Adrenal gland (tissue), 12 donors: Measurements from ENCODE around the gene LTO1. TPM values are rescaled to one million over a fixed set of nuclear protein-coding genes. Genes with fewer than 3 reads are reported as not detected.

ENCODE experiments used
- DNase-seq, 7 donors: peaks; one replicate each; pipeline ENCODE4 v3.0.0-alpha.2; 2019 to 2020
- H3K27ac ChIP-seq, 5 donors: fragments of 200-600 bp; sonication (generic) in 4 of 5; 1 replicate in 3 of 5; 2 replicates in 2 of 5; pipeline versions ENCODE4 v1.5.1 to v1.8.0; 2016 to 2020; ENCODE audit warnings: mild to moderate bottlenecking in 1 of 5
- H3K27me3 ChIP-seq: fragments of 200-600 bp; 2 replicates; pipeline ENCODE4 v1.8.0; 2021
- H3K36me3 ChIP-seq, 2 donors: fragments of 200-600 bp; replicated peaks in 1 of 2; 1 replicate in 1 of 2; 2 replicates in 1 of 2; pipeline versions ENCODE4 v1.5.1 to v1.8.0; 2018 to 2022
- H3K4me1 ChIP-seq, 2 donors: fragments of 200-600 bp; replicated peaks in 1 of 2; 1 replicate in 1 of 2; 2 replicates in 1 of 2; pipeline versions ENCODE4 v1.5.1 to v1.8.0; 2018 to 2021
- H3K4me3 ChIP-seq, 4 donors: fragments of 200-600 bp; sonication (generic) in 3 of 4; one replicate each; pipeline ENCODE4 v1.5.1; 2016 to 2018
- H3K9me3 ChIP-seq, 3 donors: fragments of 200-600 bp; sonication (generic) in 1 of 3; replicated peaks in 1 of 3; 1 replicate in 2 of 3; 2 replicates in 1 of 3; pipeline versions ENCODE4 v1.5.1 to v1.8.0; 2016 to 2021
- CTCF ChIP-seq, 6 experiments: fragments of 450-650 bp in 4 of 6; fragments of 200-600 bp in 2 of 6; sonication (generic) in 1 of 6; IDR thresholded peaks; 1 replicate in 5 of 6; 2 replicates in 1 of 6; pipeline versions ENCODE4 v1.5.1 to v1.8.0; 2016 to 2021; ENCODE audit warnings: antibody characterized with exemption in 6 of 6, mild to moderate bottlenecking in 2 of 6, moderate library complexity in 1 of 6
- POLR2A ChIP-seq, 2 donors: fragments of 450-650 bp; IDR thresholded peaks; one replicate each; pipeline ENCODE4 v1.6.1; 2017; ENCODE audit warnings: antibody characterized with exemption in 2 of 2, mild to moderate bottlenecking in 2 of 2, moderate library complexity in 1 of 2
- WGBS, 4 donors: extraction: QIAGEN DNeasy Blood & Tissue Kit in 2 of 4; methylation state at CpG; one replicate each; pipeline versions ENCODE4 v1.1.5 to v1.1.7; 2013 to 2017; 5-methylcytosine and 5-hydroxymethylcytosine counted together
- intact Hi-C, 2 donors: fragments of 100-400 bp; cut with DNase I; formaldehyde crosslinking; loops; one replicate each; pipeline versions ENCODE4 v1.14.1 to v1.15.0; 2022 to 2023
- polyA plus RNA-seq, 3 donors: library from polyadenylated mRNA; stranded (reverse); fragments of 200-250 nt in 2 of 3; fragments of 350-450 nt in 1 of 3; fragmentation: Illumina TruSeq in 1 of 3; extraction: RNeasy Lipid Tissue Mini Kit (QIAGEN cat#74804) in 1 of 3; gene quantifications; one replicate each; pipeline ENCODE4 v1.2.3, GENCODE V29; 2013 to 2014
- total RNA-seq, 9 donors: library from RNA; depleted of rRNA in 4 of 9; stranded (reverse); fragments of >200 nt in 4 of 9; fragments of 120-200 nt in 1 of 9; fragmentation: NEBNext Ultra II Directional in 1 of 9; extraction: Animal tissue kit (Norgen Biotek cat#: 25700) in 1 of 9; gene quantifications; one replicate each; pipeline versions ENCODE4 v1.1.0 to v1.2.4, GENCODE V29; 2013 to 2023
- donor health status: healthy with polysubstance abuse.
- donor health status: Bipolar disorder and iron deficiency.
- donor health status: DM: yes; HTN: yes; CAD: no.
- donor health status: DM: no; HTN: no; CAD: no.
- donor health status: DM: no; HTN: no; CAD: no.
- donor health status: DM: yes; HTN: yes; CAD: no.

The LTO1 gene
- total and polyA plus RNA-seq, 12 donors: 10.9 to 52.5 (median 23.6) TPM

- Histone ChIP-seq H3K4me3 (no peak overlapping the region), H3K9me3 (no peaks in the 10 kb centered on the region), H3K27me3 (no peaks in the 10 kb centered on the region), H3K4me1 (peaks cover 6% of the 10 kb centered on the region in 2 donors), H3K36me3 (no peaks in the 10 kb centered on the region), H3K27ac (no peak overlapping the region)
- no peak for DNase-seq
- WGBS, 4 donors: 92 to 96% (median 93%) methylated on average over 7 to 12 of the region's 12 CpGs
- intact Hi-C loops: no loop called here
- no peak for TF ChIP-seq CTCF (IDR thresholded peaks at IDR 0.05)
- no peak for TF ChIP-seq POLR2A (IDR thresholded peaks at IDR 0.05)
These were observed 15.6 kb downstream of the LTO1 start for GRCh38 chr11:69659591-69659990.

GRCh38 chr11:69658626-69659450 is 16.3 kb downstream of the LTO1 start:
- no peak for TF ChIP-seq CTCF (IDR thresholded peaks at IDR 0.05)
- no peak for TF ChIP-seq POLR2A (IDR thresholded peaks at IDR 0.05)
- WGBS, 4 donors: 84 to 86% (median 85%) methylated on average over 14 to 18 of the region's 18 CpGs
- Histone ChIP-seq H3K4me1 (peaks cover 6% of the 10 kb centered on the region in 2 donors), H3K4me3 (no peak overlapping the region), H3K9me3 (no peaks in the 10 kb centered on the region), H3K27ac (no peak overlapping the region), H3K36me3 (peaks cover 0 to 1% of the 10 kb centered on the region in 2 donors), H3K27me3 (no peaks in the 10 kb centered on the region)
- intact Hi-C loops: no loop called here
- no peak for DNase-seq

- no peaks in the 10 kb centered on the region for H3K9me3 ChIP-seq
- peaks cover 6% of the 10 kb centered on the region in 2 donors for H3K4me1 ChIP-seq
- H3K27me3 ChIP-seq: no peaks in the 10 kb centered on the region
- TF ChIP-seq CTCF (IDR thresholded peaks at IDR 0.05) (no peak), POLR2A (IDR thresholded peaks at IDR 0.05) (no peak)
- 62 to 74% (median 68%) methylated on average over 4 to 27 of the region's 27 CpGs for WGBS, 4 donors
- no peak overlapping the region for H3K27ac ChIP-seq
- intact Hi-C loops: no loop called here
- H3K36me3 ChIP-seq: peaks cover 0 to 7% of the 10 kb centered on the region in 2 donors
- no peak overlapping the region for H3K4me3 ChIP-seq
- DNase-seq: no peak
These were observed 17.1 kb downstream of the LTO1 start for GRCh38 chr11:69657911-69658625.

DNA sequence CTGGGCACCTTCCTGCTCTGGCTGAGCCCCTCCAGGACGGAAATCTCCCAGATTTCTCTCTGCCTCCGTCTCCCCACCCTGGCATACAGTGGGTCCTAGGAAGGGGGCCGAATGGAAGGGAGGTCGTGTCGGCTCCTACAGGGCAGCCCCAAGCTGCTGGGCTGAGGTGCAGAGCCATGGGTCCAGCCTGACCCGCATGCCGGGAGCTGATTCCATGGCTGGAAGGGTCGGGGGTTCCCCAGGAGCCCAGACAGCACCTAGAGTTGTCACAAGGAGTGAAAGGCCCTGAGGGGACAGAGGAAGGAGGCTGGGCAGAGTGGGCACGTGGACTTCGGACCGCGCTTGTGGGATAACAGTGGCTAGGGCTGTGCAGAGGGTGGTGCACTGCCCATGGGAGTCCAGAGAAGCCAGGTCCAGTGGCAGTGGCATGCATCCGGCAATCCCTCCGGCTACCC is 17.7 kb downstream of the LTO1 start:
- 85 to 100% (median 87%) methylated on average over 5 to 14 of the region's 14 CpGs for WGBS, 4 donors
- DNase-seq: no peak
- Histone ChIP-seq H3K36me3 (peaks cover 0 to 12% of the 10 kb centered on the region in 2 donors), H3K4me1 (peaks cover 6% of the 10 kb centered on the region in 2 donors), H3K9me3 (no peaks in the 10 kb centered on the region), H3K27ac (no peak overlapping the region), H3K27me3 (no peaks in the 10 kb centered on the region), H3K4me3 (no peak overlapping the region)
- no peak for TF ChIP-seq CTCF (IDR thresholded peaks at IDR 0.05)
- TF ChIP-seq POLR2A (IDR thresholded peaks at IDR 0.05): no peak
- intact Hi-C loops: no loop called here
